PFSK-1 (cell line): ENCODE data around the gene MTTP.

Experiments
- POLR2AphosphoS5 ChIP-seq: IDR thresholded peaks from 2 replicates; pipeline ENCODE4 v1.6.1; 2012; ENCODE audit warnings: low read depth, mild to moderate bottlenecking, control low read depth, low read length, moderate library complexity
- REST ChIP-seq, 2 experiments: IDR thresholded peaks; 2 replicates each; pipeline versions ENCODE4 v1.6.1 to v1.8.0; 2011 to 2012; ENCODE audit warnings: low read depth in 2 of 2, low read length in 2 of 2, control low read depth in 1 of 2, inconsistent platforms in 1 of 2, mild to moderate bottlenecking in 1 of 2, moderate library complexity in 1 of 2; ENCODE audit not compliant: insufficient read depth in 1 of 2
- SIN3A ChIP-seq: IDR thresholded peaks from 2 replicates; pipeline ENCODE4 v1.6.1; 2012; ENCODE audit warnings: mild to moderate bottlenecking, low read length, moderate library complexity, borderline replicate concordance; ENCODE audit not compliant: insufficient read depth

DNA sequence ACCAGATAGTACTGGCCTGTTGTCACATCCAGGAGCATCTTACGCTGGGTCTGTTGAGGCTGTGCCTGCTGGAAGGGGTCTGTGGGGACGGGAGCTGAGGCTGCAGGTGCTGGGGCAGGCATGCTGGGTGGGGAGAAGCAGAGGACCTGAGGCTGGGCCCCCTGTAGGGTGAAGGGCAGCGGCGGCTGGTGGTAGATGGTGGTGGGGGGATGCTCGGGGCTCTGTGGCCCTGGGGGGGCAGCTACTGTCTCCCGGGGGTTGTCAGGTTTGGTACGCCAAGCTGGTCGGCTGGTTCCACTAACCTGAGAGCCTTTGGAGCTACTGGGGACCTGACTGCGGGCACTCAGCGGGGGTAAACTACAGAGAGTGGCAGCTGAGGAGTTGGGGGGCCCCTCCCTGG lies 75.2 kb downstream of the MTTP start:
- no peak for TF ChIP-seq REST (IDR thresholded peaks at IDR 0.05; ENCODE audit: insufficient read depth in 1 of 2, low read depth in 2 of 2, low read length in 2 of 2)
- TF ChIP-seq SIN3A: no peak
- no peak for TF ChIP-seq POLR2AphosphoS5
